Keratinocyte (primary cell): ENCODE data around the gene ABLIM2. TPM values are rescaled to one million over a fixed set of nuclear protein-coding genes. Genes with fewer than 3 reads are reported as not detected.

ENCODE experiments used
- DNase-seq: peaks from one replicate; pipeline ENCODE4 v3.0.0-alpha.2; 2011; ENCODE audit warnings: low read depth, missing footprints, low spot score
- FAIRE-seq: peaks from 2 replicates; lab custom pipeline; 2011; peaks lifted over from hg19 to GRCh38; lab: Jason Lieb, UNC
- H2AFZ ChIP-seq: 2 replicates; pipeline ENCODE4 v1.6.0; 2012; ENCODE audit warnings: low read length, control low read depth, inconsistent platforms; ENCODE audit not compliant: control insufficient read depth
- H3K27ac ChIP-seq: 2 replicates; pipeline ENCODE4 v1.5.1; 2011; ENCODE audit warnings: low read length; ENCODE audit not compliant: control insufficient read depth, insufficient read depth
- H3K27me3 ChIP-seq: 3 replicates; pipeline ENCODE4 v1.6.0; 2011; ENCODE audit warnings: low read length; ENCODE audit not compliant: control insufficient read depth, insufficient read depth; ENCODE audit errors: extremely low read depth
- H3K36me3 ChIP-seq, 2 experiments: 2 replicates in 1 of 2; 3 replicates in 1 of 2; pipeline ENCODE4 v1.5.1; 2011; ENCODE audit warnings: low read length in 2 of 2, mild to moderate bottlenecking in 1 of 2; ENCODE audit not compliant: control insufficient read depth in 2 of 2, insufficient read depth in 2 of 2; ENCODE audit errors: extremely low read depth in 1 of 2
- H3K4me1 ChIP-seq: 3 replicates; pipeline ENCODE4 v1.5.1; 2011; ENCODE audit warnings: low read length; ENCODE audit not compliant: control insufficient read depth, insufficient read depth; ENCODE audit errors: extremely low read depth
- H3K4me2 ChIP-seq: 3 replicates; pipeline ENCODE4 v1.6.0; 2011; ENCODE audit warnings: low read depth, low read length; ENCODE audit not compliant: control insufficient read depth, insufficient read depth; ENCODE audit errors: extremely low read depth
- H3K4me3 ChIP-seq, 3 experiments: fragments of 200-600 bp in 1 of 3; sonication (generic) in 1 of 3; 2 replicates in 2 of 3; 3 replicates in 1 of 3; pipeline ENCODE4 v1.5.1; 2011 to 2016; ENCODE audit warnings: low read length in 3 of 3, mild to moderate bottlenecking in 3 of 3, control low read depth in 2 of 3, inconsistent platforms in 1 of 3, low read depth in 1 of 3, mixed read lengths in 1 of 3, mixed run types in 1 of 3, moderate library complexity in 1 of 3; ENCODE audit not compliant: control insufficient read depth in 2 of 3, insufficient read depth in 2 of 3; ENCODE audit errors: extremely low read depth in 1 of 3
- H3K79me2 ChIP-seq: 2 replicates; pipeline ENCODE4 v1.6.0; 2012; ENCODE audit warnings: low read length; ENCODE audit not compliant: control insufficient read depth, insufficient read depth
- H3K9ac ChIP-seq: 3 replicates; pipeline ENCODE4 v1.6.0; 2011; ENCODE audit warnings: low read length; ENCODE audit not compliant: control insufficient read depth, insufficient read depth; ENCODE audit errors: extremely low read depth
- H3K9me1 ChIP-seq: 3 replicates; pipeline ENCODE4 v1.6.0; 2011; ENCODE audit warnings: low read length; ENCODE audit not compliant: control insufficient read depth, insufficient read depth; ENCODE audit errors: extremely low read depth
- H3K9me3 ChIP-seq: 2 replicates; pipeline ENCODE4 v1.5.1; 2012; ENCODE audit warnings: low read depth, low read length; ENCODE audit not compliant: control insufficient read depth
- H4K20me1 ChIP-seq: 3 replicates; pipeline ENCODE4 v1.6.0; 2011; ENCODE audit warnings: low read length; ENCODE audit not compliant: control insufficient read depth, insufficient read depth; ENCODE audit errors: extremely low read depth
- CTCF ChIP-seq, 3 experiments: IDR thresholded peaks in 1 of 3; conservative IDR thresholded peaks in 1 of 3; optimal IDR thresholded peaks in 1 of 3; 2 replicates in 2 of 3; 3 replicates in 1 of 3; pipeline versions ENCODE3 to v1.5.1; 2011; ENCODE audit warnings: low read length in 3 of 3, mild to moderate bottlenecking in 3 of 3, moderate library complexity in 2 of 3, control low read depth in 1 of 3, inconsistent platforms in 1 of 3; ENCODE audit not compliant: insufficient read depth in 2 of 3; ENCODE audit errors: extremely low read depth in 1 of 3
- EZH2 ChIP-seq: IDR thresholded peaks from one replicate; pipeline ENCODE4 v1.6.1; 2012; ENCODE audit warnings: inconsistent platforms, mild to moderate bottlenecking, low read length, moderate library complexity
- dilution Hi-C: fragments of 300-500 bp; cut with MboI; formaldehyde crosslinking; loops from one replicate; pipeline ENCODE4 v1.7.0; 2020; ENCODE audit warnings: low sequenced_read_pairs; ENCODE audit not compliant: extremely low pct_ligation_motif_present
- polyA plus RNA-seq, 5 experiments: library from polyadenylated mRNA; depleted of rRNA in 3 of 5; stranded (reverse) in 3 of 5; stranded (forward) in 1 of 5; unstranded in 1 of 5; fragments of >200 nt; gene quantifications; 1 replicate in 1 of 5; 2 replicates in 3 of 5; 3 replicates in 1 of 5; pipeline versions ENCODE4 v1.2.1 to v1.2.3, GENCODE V29; 2011 to 2012; ENCODE audit warnings: missing spikeins in 2 of 5, low read depth in 1 of 5, low replicate concordance in 1 of 5

Gene ABLIM2
- polyA plus RNA-seq, 1 donor (not counting 4 experiments of a cell fraction or from before 2014, with no cell fraction given), result 0.94 TPM

GRCh38 chr4:8037150-8037769 lies 121.4 kb downstream of the ABLIM2 start:
- Histone ChIP-seq H3K9me1 (no peaks in the 10 kb centered on the region), H3K36me3 (no peaks in the 10 kb centered on the region), H3K4me1 (no peaks in the 10 kb centered on the region), H3K27me3 (peaks cover 16% of the 10 kb centered on the region), H4K20me1 (no peaks in the 10 kb centered on the region), H3K4me2 (no peak overlapping the region), H3K4me3 (no peak overlapping the region), H3K9me3 (no peaks in the 10 kb centered on the region), H2AFZ (no peak overlapping the region), H3K27ac (no peak overlapping the region), H3K79me2 (no peaks in the 10 kb centered on the region), H3K9ac (no peak overlapping the region)
- DNase-seq (no peak), FAIRE-seq (no peak)
- TF ChIP-seq EZH2 (no peak), CTCF (optimal IDR thresholded peaks at IDR 0.05 in 1 of 3, IDR thresholded peaks at IDR 0.05 in 1 of 3, conservative IDR thresholded peaks at IDR 0.05 in 1 of 3; ENCODE audit: extremely low read depth in 1 of 3, insufficient read depth in 2 of 3, low read length in 3 of 3) (no peak)
- dilution Hi-C loops, result no loop called here

GRCh38 chr4:8035371-8035780 lies 123.2 kb downstream of the ABLIM2 start:
- Histone ChIP-seq H3K9ac (no peak overlapping the region), H2AFZ (no peak overlapping the region), H3K4me2 (no peak overlapping the region), H3K36me3 (no peaks in the 10 kb centered on the region), H3K4me1 (peaks cover 5% of the 10 kb centered on the region), H3K27me3 (peaks cover 16% of the 10 kb centered on the region), H3K79me2 (no peaks in the 10 kb centered on the region), H3K9me1 (no peaks in the 10 kb centered on the region), H4K20me1 (no peaks in the 10 kb centered on the region), H3K27ac (no peak overlapping the region), H3K9me3 (no peaks in the 10 kb centered on the region), H3K4me3 (no peak overlapping the region)
- TF ChIP-seq CTCF (optimal IDR thresholded peaks at IDR 0.05 in 1 of 3, IDR thresholded peaks at IDR 0.05 in 1 of 3, conservative IDR thresholded peaks at IDR 0.05 in 1 of 3; ENCODE audit: extremely low read depth in 1 of 3, insufficient read depth in 2 of 3, low read length in 3 of 3) (no peak), EZH2 (no peak)
- dilution Hi-C loops, result no loop called here
- no peak for DNase-seq
- no peak for FAIRE-seq
